ENCODE results near the gene GLT6D1. TPM values are rescaled to one million over a fixed set of nuclear protein-coding genes. Genes with fewer than 3 reads are reported as not detected.
"Not testable (repeated sequence)": the region's sequence is repeated elsewhere in the genome, so short reads cannot be mapped to it uniquely, and the experiment has no call there.

The GLT6D1 gene
- total RNA-seq, 1 donor from 2014 or later, result not detected

DNA sequence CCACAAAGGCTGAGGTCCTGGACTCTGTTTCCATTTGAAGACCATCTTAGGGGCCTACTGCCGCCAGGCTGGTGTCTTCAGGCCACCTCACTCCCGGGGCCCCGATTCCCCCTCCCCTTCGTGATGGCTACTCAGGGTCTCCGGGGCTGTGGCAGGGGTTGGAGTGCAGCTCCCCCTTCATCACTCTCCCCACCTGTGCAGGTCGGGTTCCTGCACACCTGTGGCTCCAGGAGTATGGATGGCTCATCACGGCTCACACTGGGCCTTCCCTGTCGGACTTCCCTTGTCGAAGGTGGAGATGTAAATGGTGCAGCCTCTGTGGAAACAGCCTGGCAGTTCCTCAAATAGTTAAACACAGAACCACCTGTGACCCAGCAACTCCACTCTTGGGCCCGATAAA, 35.6 kb upstream of the GLT6D1 start:
- Mint-ChIP-seq H3K4me1 (peaks cover 4% of the 10 kb centered on the region), H3K36me3 (ENCODE audit: low read depth) (no peaks in the 10 kb centered on the region), H3K9me3 (peaks cover 2% of the 10 kb centered on the region), H3K4me3 (no peak overlapping the region), H3K27ac (ENCODE audit: unreplicated experiment) (no peak overlapping the region), H3K27me3 (ENCODE audit: low read depth) (peaks cover 7% of the 10 kb centered on the region)
- TF ChIP-seq, protein P1, sequence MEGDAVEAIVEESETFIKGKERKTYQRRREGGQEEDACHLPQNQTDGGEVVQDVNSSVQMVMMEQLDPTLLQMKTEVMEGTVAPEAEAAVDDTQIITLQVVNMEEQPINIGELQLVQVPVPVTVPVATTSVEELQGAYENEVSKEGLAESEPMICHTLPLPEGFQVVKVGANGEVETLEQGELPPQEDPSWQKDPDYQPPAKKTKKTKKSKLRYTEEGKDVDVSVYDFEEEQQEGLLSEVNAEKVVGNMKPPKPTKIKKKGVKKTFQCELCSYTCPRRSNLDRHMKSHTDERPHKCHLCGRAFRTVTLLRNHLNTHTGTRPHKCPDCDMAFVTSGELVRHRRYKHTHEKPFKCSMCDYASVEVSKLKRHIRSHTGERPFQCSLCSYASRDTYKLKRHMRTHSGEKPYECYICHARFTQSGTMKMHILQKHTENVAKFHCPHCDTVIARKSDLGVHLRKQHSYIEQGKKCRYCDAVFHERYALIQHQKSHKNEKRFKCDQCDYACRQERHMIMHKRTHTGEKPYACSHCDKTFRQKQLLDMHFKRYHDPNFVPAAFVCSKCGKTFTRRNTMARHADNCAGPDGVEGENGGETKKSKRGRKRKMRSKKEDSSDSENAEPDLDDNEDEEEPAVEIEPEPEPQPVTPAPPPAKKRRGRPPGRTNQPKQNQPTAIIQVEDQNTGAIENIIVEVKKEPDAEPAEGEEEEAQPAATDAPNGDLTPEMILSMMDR (conservative IDR thresholded peaks at IDR 0.05), result no peak
- no peak for DNase-seq (ENCODE audit: low read depth, low spot score)

DNA sequence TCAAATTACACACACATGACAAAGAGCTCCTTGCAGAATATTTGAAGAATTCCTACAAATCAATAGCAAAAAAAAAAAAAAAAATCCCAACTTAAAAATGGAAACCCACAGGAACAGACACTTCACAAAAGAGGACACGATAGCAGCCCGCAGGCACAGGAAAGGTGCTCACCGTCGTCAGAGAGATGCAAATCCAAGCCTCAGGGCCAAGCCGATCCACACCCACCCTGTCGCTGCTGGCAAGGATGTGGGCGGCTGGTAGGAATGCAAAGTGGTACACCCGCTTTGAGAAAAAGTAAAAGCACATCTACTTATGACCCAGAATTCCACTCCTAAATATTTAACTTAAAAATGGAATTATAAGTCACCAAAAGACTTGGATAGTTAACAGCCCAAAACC, 34.6 kb upstream of the GLT6D1 start:
- Mint-ChIP-seq H3K9me3 (peaks cover 2% of the 10 kb centered on the region), H3K27ac (ENCODE audit: unreplicated experiment) (no peak overlapping the region), H3K4me1 (peaks cover 4% of the 10 kb centered on the region), H3K27me3 (ENCODE audit: low read depth) (peaks cover 6% of the 10 kb centered on the region), H3K36me3 (ENCODE audit: low read depth) (no peaks in the 10 kb centered on the region), H3K4me3 (no peak overlapping the region)
- TF ChIP-seq, protein P1 (conservative IDR thresholded peaks at IDR 0.05), result no peak
- no peak for DNase-seq (ENCODE audit: low read depth, low spot score)

DNA sequence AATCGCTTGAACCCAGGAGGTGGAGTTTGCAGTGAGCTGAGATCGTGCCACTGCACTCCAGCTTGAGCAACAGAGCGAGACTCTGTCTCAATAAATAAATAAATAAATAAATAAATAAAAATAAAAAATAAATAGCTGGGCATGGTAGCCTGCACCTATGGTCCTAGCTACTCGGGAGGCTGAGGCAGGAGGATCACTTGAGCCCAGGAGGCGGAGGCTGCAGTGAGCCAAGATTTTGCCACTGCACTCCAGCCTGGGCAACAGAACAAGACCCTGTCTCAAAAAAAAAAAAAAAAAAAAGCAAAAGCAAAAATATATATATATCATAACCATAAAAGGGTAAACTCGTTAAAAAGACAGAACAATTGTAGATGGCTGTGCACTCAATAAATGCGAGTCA, 33.4 kb upstream of the GLT6D1 start:
- not testable (repeated sequence) for H3K27ac Mint-ChIP-seq (ENCODE audit: unreplicated experiment); DNase-seq (ENCODE audit: low read depth, low spot score); H3K9me3 Mint-ChIP-seq; H3K27me3 Mint-ChIP-seq (ENCODE audit: low read depth); H3K4me1 Mint-ChIP-seq; H3K4me3 Mint-ChIP-seq; H3K36me3 Mint-ChIP-seq (ENCODE audit: low read depth)

DNA sequence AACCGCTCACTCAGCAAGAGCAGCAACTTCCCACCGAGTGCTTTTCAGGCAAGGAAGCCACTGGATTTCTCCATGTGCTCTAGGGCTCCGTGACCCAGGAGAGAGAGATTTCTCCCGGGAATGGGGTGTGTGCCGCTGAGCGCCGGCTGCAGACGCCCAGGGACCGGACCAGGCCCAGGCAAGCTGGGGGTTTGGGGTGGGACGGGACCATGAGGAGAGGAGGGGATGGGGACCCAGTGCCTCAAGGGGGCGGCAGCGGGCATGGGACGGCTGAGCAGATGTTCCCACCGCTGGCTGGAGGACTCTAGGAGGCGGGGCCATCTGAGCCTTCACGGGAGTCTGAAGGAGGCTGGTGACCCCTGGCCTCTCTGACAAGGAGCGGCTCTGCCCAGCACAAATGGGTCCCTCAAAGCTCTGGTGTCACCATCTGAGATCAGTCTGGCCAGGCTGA, 32.3 kb upstream of the GLT6D1 start:
- no peak for DNase-seq (ENCODE audit: low read depth, low spot score)
- H3K36me3 Mint-ChIP-seq (ENCODE audit: low read depth), result no peaks in the 10 kb centered on the region
- H3K4me1 Mint-ChIP-seq, result peaks cover 4% of the 10 kb centered on the region
- H3K9me3 Mint-ChIP-seq, result peaks cover 2% of the 10 kb centered on the region
- H3K27ac Mint-ChIP-seq (ENCODE audit: unreplicated experiment), result no peak overlapping the region
- H3K4me3 Mint-ChIP-seq, result no peak overlapping the region
- H3K27me3 Mint-ChIP-seq (ENCODE audit: low read depth), result peaks cover 6% of the 10 kb centered on the region
- TF ChIP-seq, protein P1 (conservative IDR thresholded peaks at IDR 0.05), result no peak

DNA sequence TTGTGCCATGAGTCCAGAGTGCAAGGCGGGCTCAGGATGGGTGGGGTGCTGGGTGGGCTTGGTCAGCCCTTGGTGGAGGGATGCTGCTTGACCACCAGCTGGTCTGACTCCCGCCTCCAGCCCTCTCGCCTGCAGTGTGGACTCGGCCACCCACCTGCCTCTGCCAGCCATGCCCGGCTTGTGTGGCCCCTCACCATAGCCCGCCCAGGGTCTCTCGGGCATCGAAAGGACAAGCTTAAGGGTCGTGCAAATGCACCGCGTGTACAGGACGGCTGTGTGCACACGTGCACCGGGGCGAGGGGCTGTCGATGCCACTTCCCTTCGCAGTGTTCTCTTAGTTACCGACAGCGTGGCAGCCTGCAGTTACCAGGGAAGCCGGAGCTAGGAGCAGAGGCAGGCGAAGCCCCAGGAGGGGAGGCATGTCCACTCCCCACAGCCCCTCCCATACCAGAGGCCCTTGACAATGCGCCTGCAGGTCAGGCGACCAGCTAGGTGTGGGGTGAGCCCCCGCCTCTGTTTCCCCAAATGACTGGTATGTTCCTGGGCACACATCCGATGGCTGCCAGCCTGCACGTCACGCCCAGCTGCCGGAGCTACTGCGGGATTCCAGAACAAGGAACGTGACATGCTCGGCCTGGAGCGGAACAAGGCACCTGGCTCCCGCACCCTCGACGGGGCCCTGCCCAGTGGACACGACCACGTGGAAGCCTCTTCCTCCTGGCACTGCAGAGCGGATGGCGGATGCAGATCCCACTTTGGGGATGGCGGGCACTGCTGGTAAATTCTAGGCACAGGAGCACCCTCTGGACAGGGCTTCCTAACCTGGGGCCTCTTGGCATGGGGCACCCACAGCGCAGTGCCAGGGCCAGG, 31.6 kb upstream of the GLT6D1 start:
- Mint-ChIP-seq H3K9me3 (peaks cover 2% of the 10 kb centered on the region), H3K4me3 (no peak overlapping the region), H3K27ac (ENCODE audit: unreplicated experiment) (no peak overlapping the region), H3K36me3 (ENCODE audit: low read depth) (no peaks in the 10 kb centered on the region), H3K27me3 (ENCODE audit: low read depth) (peaks cover 6% of the 10 kb centered on the region), H3K4me1 (peaks cover 4% of the 10 kb centered on the region)
- DNase-seq (ENCODE audit: low read depth, low spot score), result no peak
- TF ChIP-seq, protein P1 (conservative IDR thresholded peaks at IDR 0.05), result no peak

DNA sequence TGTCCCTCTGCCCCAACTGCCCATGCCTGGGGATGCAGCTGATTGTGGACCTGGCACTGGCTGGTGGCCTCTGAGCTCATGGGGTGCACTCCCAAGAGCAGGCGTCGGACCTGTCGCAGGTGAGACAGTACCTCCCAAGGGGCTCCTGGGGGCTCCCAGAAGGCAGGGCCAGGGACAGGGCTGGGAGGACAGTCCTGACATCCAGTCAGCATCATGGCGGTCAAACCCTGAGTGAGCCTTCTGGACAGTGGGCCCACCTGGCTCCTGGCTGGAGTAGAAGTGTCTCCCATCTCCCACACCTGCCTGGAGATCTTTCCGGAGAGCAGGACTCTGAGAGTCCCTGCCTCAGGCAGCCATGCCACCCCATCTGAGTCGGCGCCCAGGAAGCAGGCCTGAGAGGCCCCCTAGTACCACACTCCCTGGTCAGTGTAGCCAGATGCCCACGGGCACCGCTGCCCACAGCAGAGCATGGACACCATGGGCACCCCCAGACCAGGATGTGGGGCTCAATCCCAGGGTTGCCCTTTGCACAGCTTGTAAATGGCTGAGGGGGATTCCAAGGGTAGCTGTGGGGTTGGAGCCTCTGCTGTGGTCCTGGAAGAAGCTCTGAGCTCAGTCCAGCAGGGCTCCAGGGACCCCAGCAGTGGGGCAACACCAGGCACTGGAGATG, 30.4 kb upstream of the GLT6D1 start:
- H3K4me1 Mint-ChIP-seq, result peaks cover 4% of the 10 kb centered on the region
- DNase-seq (ENCODE audit: low read depth, low spot score), result no peak
- TF ChIP-seq, protein P1 (conservative IDR thresholded peaks at IDR 0.05), result no peak
- no peak overlapping the region for H3K27ac Mint-ChIP-seq (ENCODE audit: unreplicated experiment)
- no peaks in the 10 kb centered on the region for H3K36me3 Mint-ChIP-seq (ENCODE audit: low read depth)
- no peak overlapping the region for H3K4me3 Mint-ChIP-seq
- H3K9me3 Mint-ChIP-seq, result peaks cover 2% of the 10 kb centered on the region
- H3K27me3 Mint-ChIP-seq (ENCODE audit: low read depth), result peaks cover 6% of the 10 kb centered on the region

DNA sequence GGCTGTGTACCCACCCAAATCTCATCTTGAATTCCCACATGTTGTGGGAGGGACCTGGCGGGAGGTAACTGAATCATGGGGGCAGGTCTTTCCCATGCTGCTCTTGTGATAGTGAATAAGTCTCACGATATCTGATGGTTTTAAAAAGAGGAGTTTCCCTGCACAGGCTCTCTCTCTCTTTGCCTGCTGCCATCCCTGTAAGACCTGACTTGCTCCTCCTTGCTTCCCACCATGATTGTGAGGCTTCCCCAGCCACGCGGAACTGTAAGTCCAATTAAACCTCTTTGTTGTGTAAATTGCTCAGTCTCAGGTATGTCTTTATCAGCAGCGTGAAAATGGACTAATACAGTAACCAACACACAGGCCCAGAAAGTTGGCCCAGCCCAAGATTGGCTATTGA, 29.7 kb upstream of the GLT6D1 start:
- H3K4me1 Mint-ChIP-seq; DNase-seq (ENCODE audit: low read depth, low spot score); H3K27me3 Mint-ChIP-seq (ENCODE audit: low read depth); H3K36me3 Mint-ChIP-seq (ENCODE audit: low read depth); H3K4me3 Mint-ChIP-seq; H3K9me3 Mint-ChIP-seq; H3K27ac Mint-ChIP-seq (ENCODE audit: unreplicated experiment): not testable (repeated sequence)

Measured in neural crest cell (in vitro differentiated cells).